HepG2 (cell line): Measurements from ENCODE around the gene ATP6V0A1. TPM values are rescaled to one million over a fixed set of nuclear protein-coding genes. Genes with fewer than 3 reads are reported as not detected.
A peak's percentile ranks its signal among the peaks of the same experiment; 100 is the strongest.

Experiments used
- HNRNPLL ChIP-seq: fragments of 200-400 bp; formaldehyde crosslinking; IDR thresholded peaks from 2 replicates; pipeline ENCODE4 v1.6.1; 2017; ENCODE audit warnings: mild to moderate bottlenecking, low read depth, low read length; ENCODE audit not compliant: poor library complexity, severe bottlenecking
- IKZF4 ChIP-seq: sonication (generic); formaldehyde crosslinking; IDR thresholded peaks from 2 replicates; pipeline ENCODE4 v1.5.1; 2020; ENCODE audit warnings: borderline replicate concordance, mild to moderate bottlenecking, low read depth, missing genetic modification reagents; ENCODE audit errors: not compliant biosample characterization
- ISX ChIP-seq: sonication (generic); formaldehyde crosslinking; conservative IDR thresholded peaks from 2 replicates; pipeline ENCODE4 v1.5.0; 2020; ENCODE audit warnings: missing genetic modification reagents
- KLF9 ChIP-seq: IDR thresholded peaks from 2 replicates; pipeline ENCODE4 v1.6.1; 2016; ENCODE audit warnings: low read depth
- MEF2D ChIP-seq: sonication (generic); formaldehyde crosslinking; IDR thresholded peaks from 2 replicates; pipeline ENCODE4 v1.5.1; 2020; ENCODE audit warnings: mild to moderate bottlenecking, missing genetic modification reagents
- PHF20 ChIP-seq: sonication (generic); formaldehyde crosslinking; IDR thresholded peaks from 2 replicates; pipeline ENCODE4 v1.5.0; 2020; ENCODE audit warnings: mild to moderate bottlenecking, missing genetic modification reagents
- PPARG ChIP-seq: conservative IDR thresholded peaks from 2 replicates; pipeline ENCODE4 v1.6.1; 2016; ENCODE audit warnings: missing biosample characterization, missing genetic modification reagents
- PTBP1 ChIP-seq: fragments of 200-400 bp; formaldehyde crosslinking; IDR thresholded peaks from 2 replicates; pipeline ENCODE4 v1.6.1; 2018; ENCODE audit warnings: low read length, low read depth; ENCODE audit not compliant: poor library complexity, severe bottlenecking
- RBFOX2 ChIP-seq: fragments of 200-400 bp; formaldehyde crosslinking; IDR thresholded peaks from 2 replicates; pipeline ENCODE4 v1.6.1; 2017; ENCODE audit warnings: low read depth, mild to moderate bottlenecking, low read length
- SNAI1 ChIP-seq: sonication (generic); formaldehyde crosslinking; IDR thresholded peaks from 2 replicates; pipeline ENCODE4 v1.5.0; 2020; ENCODE audit warnings: mild to moderate bottlenecking, missing genetic modification reagents, borderline replicate concordance
- SRSF9 ChIP-seq: fragments of 200-400 bp; formaldehyde crosslinking; IDR thresholded peaks from 2 replicates; pipeline ENCODE4 v1.6.1; 2018; ENCODE audit warnings: borderline replicate concordance, mild to moderate bottlenecking, low read depth, low read length; ENCODE audit not compliant: insufficient read depth, poor library complexity, severe bottlenecking
- SYNCRIP ChIP-seq: fragments of 200-400 bp; formaldehyde crosslinking; IDR thresholded peaks from 2 replicates; pipeline ENCODE4 v1.6.1; 2018; ENCODE audit warnings: mild to moderate bottlenecking, low read depth, low read length; ENCODE audit not compliant: insufficient read depth
- ZNF652 ChIP-seq: IDR thresholded peaks from 2 replicates; pipeline ENCODE4 v1.6.1; 2016; ENCODE audit warnings: low read depth, borderline replicate concordance
- ZNF746 ChIP-seq: sonication (generic); formaldehyde crosslinking; IDR thresholded peaks from 2 replicates; pipeline ENCODE4 v1.8.0; 2022; ENCODE audit warnings: mild to moderate bottlenecking, missing genetic modification reagents
- polyA plus RNA-seq, 8 experiments: library from polyadenylated mRNA; depleted of rRNA in 3 of 8; stranded (reverse) in 7 of 8; unstranded in 1 of 8; fragments of >200 nt; fragmentation: Illumina TruSeq in 4 of 8; extraction: Trizol in 4 of 8; gene quantifications; 2 replicates each; pipeline versions ENCODE4 v1.2.1 to v1.2.3, GENCODE V29; 2011 to 2016; ENCODE audit warnings: low read depth in 4 of 8, missing spikeins in 1 of 8, mixed read lengths in 1 of 8; ENCODE audit not compliant: insufficient read depth in 1 of 8
- total RNA-seq, 5 experiments: library from RNA; depleted of rRNA; stranded (reverse); fragments of >200 nt; fragmentation: Illumina TruSeq; extraction: Trizol; gene quantifications; 2 replicates each; pipeline ENCODE4 v1.2.3, GENCODE V29; 2016; ENCODE audit warnings: low read depth in 1 of 5
- TF ChIP-seq, protein P1 (sequence below): sonication (generic); formaldehyde crosslinking; IDR thresholded peaks from 2 replicates; pipeline ENCODE4 v1.5.1; 2020; ENCODE audit warnings: missing genetic modification reagents, mild to moderate bottlenecking, borderline replicate concordance
- TF ChIP-seq, protein P2 (sequence below), 2 experiments: sonication (generic) in 1 of 2; formaldehyde crosslinking in 1 of 2; IDR thresholded peaks; 2 replicates each; pipeline versions ENCODE4 v1.6.1 to v1.9.0; 2014 to 2022; ENCODE audit warnings: antibody characterized with exemption in 1 of 2, borderline replicate concordance in 1 of 2, inconsistent platforms in 1 of 2, low read depth in 1 of 2, missing genetic modification reagents in 1 of 2
- TF ChIP-seq, protein P3 (sequence below), 2 experiments: sonication (generic) in 1 of 2; formaldehyde crosslinking in 1 of 2; IDR thresholded peaks; 2 replicates each; pipeline versions ENCODE4 v1.4.0 to v1.6.1; 2018 to 2020; ENCODE audit warnings: missing genetic modification reagents in 2 of 2, borderline replicate concordance in 1 of 2, low read depth in 1 of 2, mild to moderate bottlenecking in 1 of 2, missing biosample characterization in 1 of 2

ATP6V0A1 gene
- total and polyA plus RNA-seq, 2 of the 13 experiments (the other 11 are each of a cell fraction or from before 2014, with no cell fraction given) = 27.9 to 54.1 TPM

DNA sequence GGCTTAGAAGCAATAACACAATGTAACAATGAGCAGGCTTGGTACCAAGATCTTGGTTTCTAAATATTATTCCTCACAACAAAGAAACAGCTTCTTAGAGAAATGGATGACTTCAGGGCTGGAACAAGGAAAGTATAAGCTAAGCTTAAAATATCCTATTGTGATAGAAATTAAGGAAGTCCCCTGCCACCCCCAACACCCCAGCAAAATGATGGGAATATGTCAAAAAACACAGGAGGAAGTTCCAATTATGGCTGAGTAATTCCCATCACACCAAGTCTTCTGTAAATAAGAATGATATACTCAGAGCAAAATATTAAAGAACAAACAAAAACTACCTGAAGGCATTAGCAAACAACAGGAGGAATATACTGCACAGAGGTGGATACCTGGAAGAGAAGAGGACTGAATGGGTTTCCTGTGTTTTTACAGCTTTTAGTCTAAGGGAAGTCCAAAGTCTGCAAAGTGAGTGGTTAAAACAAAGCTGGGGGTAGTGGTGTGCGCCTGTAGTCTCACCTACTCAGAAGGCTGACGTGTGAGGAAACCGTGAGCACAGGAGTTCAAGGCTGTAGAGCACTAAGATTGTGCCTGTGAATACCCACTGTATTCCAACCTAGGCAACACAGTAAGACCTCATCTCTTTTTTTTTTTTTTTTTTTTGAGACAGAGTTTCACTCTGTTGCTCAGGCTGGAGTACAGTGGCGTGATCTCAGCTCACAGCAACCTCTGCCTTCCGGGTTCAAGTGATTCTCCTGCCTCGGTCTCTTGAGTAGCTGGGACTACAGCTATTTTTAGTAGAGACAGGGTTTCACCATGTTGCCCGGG lies 17.1 kb upstream of the ATP6V0A1 start (continued):
- no peak for TF ChIP-seq KLF9
- TF ChIP-seq HNRNPLL = no peak
- TF ChIP-seq ZNF652 (CRISPR knock-in tag) = no peak
- TF ChIP-seq, protein P1, sequence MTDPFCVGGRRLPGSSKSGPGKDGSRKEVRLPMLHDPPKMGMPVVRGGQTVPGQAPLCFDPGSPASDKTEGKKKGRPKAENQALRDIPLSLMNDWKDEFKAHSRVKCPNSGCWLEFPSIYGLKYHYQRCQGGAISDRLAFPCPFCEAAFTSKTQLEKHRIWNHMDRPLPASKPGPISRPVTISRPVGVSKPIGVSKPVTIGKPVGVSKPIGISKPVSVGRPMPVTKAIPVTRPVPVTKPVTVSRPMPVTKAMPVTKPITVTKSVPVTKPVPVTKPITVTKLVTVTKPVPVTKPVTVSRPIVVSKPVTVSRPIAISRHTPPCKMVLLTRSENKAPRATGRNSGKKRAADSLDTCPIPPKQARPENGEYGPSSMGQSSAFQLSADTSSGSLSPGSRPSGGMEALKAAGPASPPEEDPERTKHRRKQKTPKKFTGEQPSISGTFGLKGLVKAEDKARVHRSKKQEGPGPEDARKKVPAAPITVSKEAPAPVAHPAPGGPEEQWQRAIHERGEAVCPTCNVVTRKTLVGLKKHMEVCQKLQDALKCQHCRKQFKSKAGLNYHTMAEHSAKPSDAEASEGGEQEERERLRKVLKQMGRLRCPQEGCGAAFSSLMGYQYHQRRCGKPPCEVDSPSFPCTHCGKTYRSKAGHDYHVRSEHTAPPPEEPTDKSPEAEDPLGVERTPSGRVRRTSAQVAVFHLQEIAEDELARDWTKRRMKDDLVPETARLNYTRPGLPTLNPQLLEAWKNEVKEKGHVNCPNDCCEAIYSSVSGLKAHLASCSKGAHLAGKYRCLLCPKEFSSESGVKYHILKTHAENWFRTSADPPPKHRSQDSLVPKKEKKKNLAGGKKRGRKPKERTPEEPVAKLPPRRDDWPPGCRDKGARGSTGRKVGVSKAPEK (CRISPR knock-in tag) = no peak
- TF ChIP-seq SNAI1 (CRISPR knock-in tag) = no peak
- no peak for TF ChIP-seq RBFOX2
- TF ChIP-seq IKZF4 (CRISPR knock-in tag) = no peak
- TF ChIP-seq, protein P2, sequence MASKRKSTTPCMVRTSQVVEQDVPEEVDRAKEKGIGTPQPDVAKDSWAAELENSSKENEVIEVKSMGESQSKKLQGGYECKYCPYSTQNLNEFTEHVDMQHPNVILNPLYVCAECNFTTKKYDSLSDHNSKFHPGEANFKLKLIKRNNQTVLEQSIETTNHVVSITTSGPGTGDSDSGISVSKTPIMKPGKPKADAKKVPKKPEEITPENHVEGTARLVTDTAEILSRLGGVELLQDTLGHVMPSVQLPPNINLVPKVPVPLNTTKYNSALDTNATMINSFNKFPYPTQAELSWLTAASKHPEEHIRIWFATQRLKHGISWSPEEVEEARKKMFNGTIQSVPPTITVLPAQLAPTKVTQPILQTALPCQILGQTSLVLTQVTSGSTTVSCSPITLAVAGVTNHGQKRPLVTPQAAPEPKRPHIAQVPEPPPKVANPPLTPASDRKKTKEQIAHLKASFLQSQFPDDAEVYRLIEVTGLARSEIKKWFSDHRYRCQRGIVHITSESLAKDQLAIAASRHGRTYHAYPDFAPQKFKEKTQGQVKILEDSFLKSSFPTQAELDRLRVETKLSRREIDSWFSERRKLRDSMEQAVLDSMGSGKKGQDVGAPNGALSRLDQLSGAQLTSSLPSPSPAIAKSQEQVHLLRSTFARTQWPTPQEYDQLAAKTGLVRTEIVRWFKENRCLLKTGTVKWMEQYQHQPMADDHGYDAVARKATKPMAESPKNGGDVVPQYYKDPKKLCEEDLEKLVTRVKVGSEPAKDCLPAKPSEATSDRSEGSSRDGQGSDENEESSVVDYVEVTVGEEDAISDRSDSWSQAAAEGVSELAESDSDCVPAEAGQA (IDR thresholded peaks at IDR 0.05; ENCODE audit: low read depth) = no peak
- TF ChIP-seq, protein P2 (CRISPR knock-in tag; IDR thresholded peaks at IDR 0.05; ENCODE audit: borderline replicate concordance) = no peak
- no peak for TF ChIP-seq PTBP1
- TF ChIP-seq ZNF746 (CRISPR knock-in tag) = no peak
- peak; percentile 59 for TF ChIP-seq PPARG (CRISPR knock-in tag)
- no peak for TF ChIP-seq PHF20 (CRISPR knock-in tag)
- no peak for TF ChIP-seq SYNCRIP
- TF ChIP-seq MEF2D (CRISPR knock-in tag) = peak; percentile 27; the same call in 1 of the 2 replicates
- no peak for TF ChIP-seq ISX (CRISPR knock-in tag)
- no peak for TF ChIP-seq SRSF9
- TF ChIP-seq, protein P3, sequence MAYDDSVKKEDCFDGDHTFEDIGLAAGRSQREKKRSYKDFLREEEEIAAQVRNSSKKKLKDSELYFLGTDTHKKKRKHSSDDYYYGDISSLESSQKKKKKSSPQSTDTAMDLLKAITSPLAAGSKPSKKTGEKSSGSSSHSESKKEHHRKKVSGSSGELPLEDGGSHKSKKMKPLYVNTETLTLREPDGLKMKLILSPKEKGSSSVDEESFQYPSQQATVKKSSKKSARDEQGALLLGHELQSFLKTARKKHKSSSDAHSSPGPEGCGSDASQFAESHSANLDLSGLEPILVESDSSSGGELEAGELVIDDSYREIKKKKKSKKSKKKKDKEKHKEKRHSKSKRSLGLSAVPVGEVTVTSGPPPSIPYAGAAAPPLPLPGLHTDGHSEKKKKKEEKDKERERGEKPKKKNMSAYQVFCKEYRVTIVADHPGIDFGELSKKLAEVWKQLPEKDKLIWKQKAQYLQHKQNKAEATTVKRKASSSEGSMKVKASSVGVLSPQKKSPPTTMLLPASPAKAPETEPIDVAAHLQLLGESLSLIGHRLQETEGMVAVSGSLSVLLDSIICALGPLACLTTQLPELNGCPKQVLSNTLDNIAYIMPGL (CRISPR knock-in tag; IDR thresholded peaks at IDR 0.05; ENCODE audit: borderline replicate concordance in 1 of 2, low read depth in 1 of 2) = no peak
